Left ventricle myocardium inferior (tissue), 1 donor: ENCODE results near the gene ACTN3. TPM values are rescaled to one million over a fixed set of nuclear protein-coding genes. Genes with fewer than 3 reads are reported as not detected.

ENCODE experiments used
- total RNA-seq: library from RNA; stranded (reverse); fragmentation: NEBNext Ultra II Directional; extraction: Animal tissue kit (Norgen Biotek cat#: 25700); gene quantifications from one replicate; pipeline ENCODE4 v1.2.1, GENCODE V29; 2021
- donor health status: DM: no; HTN: yes; CAD: no; lungs with severe emphysema.

ACTN3 gene
- total RNA-seq, 1 donor from 2014 or later = not detected

Other genes with a start within 250 kb of the ACTN3 start
- gene CD248, start 229.9 kb upstream of the ACTN3 start, total RNA-seq = 12.3 TPM
- gene RIN1, start 210.5 kb upstream of the ACTN3 start, total RNA-seq = 1.0 TPM
- 14.7 TPM for gene BRMS1, start 201.8 kb upstream of the ACTN3 start, total RNA-seq
- gene B4GAT1, start 199.3 kb upstream of the ACTN3 start, total RNA-seq = 52.9 TPM
- gene SLC29A2, start 175.1 kb upstream of the ACTN3 start, total RNA-seq = 14.6 TPM
- gene NPAS4, start 125.9 kb upstream of the ACTN3 start, total RNA-seq = not detected
- 53.8 TPM for gene MRPL11, start 108.1 kb upstream of the ACTN3 start, total RNA-seq
- gene PELI3, start 80.0 kb upstream of the ACTN3 start, total RNA-seq = 7.3 TPM
- gene DPP3, start 66.5 kb upstream of the ACTN3 start, total RNA-seq = 13.6 TPM
- gene BBS1, start 36.3 kb upstream of the ACTN3 start, total RNA-seq = 16.9 TPM
- gene ZDHHC24, start 855 bp upstream of the ACTN3 start, total RNA-seq = 5.2 TPM
- 48.6 TPM for gene CTSF, start 21.7 kb downstream of the ACTN3 start, total RNA-seq
- 0.41 TPM for gene CCDC87, start 46.2 kb downstream of the ACTN3 start, total RNA-seq
- 25.3 TPM for gene CCS, start 46.3 kb downstream of the ACTN3 start, total RNA-seq
- 37.9 TPM for gene RBM14, start 69.7 kb downstream of the ACTN3 start, total RNA-seq
- 57.1 TPM for gene RBM4, start 91.8 kb downstream of the ACTN3 start, total RNA-seq
- gene RBM4B, start 131.0 kb downstream of the ACTN3 start, total RNA-seq = 11.8 TPM
- 0.77 TPM for gene SPTBN2, start 182.3 kb downstream of the ACTN3 start, total RNA-seq